WTC11 (cell line): ENCODE measurements around the gene CLSTN2.

ENCODE experiments used
- TCF7 ChIP-seq: sonication (generic); formaldehyde crosslinking; IDR thresholded peaks from 2 replicates; pipeline ENCODE4 v1.8.0; 2022; ENCODE audit warnings: mild to moderate bottlenecking, low read depth, missing genetic modification reagents, moderate library complexity
- TF ChIP-seq, protein P1 (sequence below): fragments of 200-600 bp; IDR thresholded peaks from 2 replicates; pipeline ENCODE4 v1.8.0; 2022; ENCODE audit warnings: antibody characterized with exemption

DNA sequence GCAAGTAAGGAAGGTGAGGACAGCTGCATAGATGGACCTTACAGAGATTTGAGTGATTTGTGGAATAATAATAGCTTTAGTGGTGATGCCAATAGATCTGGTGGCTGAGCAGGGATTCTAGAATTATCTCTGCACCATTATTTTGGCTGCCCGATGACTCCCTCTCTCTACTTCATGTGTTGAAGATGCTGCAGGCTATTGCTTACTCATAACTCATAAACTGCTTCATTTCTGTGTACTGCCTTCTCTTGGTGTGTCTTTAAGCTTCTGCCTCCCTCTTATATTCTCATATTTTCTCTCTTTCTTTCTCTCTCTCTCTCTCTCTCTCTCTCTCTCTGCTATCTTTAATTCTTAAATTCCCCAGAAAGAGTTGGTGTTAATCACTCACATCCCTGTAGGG, 486.9 kb downstream of the CLSTN2 start:
- TF ChIP-seq TCF7 (CRISPR knock-in tag): no peak
- TF ChIP-seq, protein P1, sequence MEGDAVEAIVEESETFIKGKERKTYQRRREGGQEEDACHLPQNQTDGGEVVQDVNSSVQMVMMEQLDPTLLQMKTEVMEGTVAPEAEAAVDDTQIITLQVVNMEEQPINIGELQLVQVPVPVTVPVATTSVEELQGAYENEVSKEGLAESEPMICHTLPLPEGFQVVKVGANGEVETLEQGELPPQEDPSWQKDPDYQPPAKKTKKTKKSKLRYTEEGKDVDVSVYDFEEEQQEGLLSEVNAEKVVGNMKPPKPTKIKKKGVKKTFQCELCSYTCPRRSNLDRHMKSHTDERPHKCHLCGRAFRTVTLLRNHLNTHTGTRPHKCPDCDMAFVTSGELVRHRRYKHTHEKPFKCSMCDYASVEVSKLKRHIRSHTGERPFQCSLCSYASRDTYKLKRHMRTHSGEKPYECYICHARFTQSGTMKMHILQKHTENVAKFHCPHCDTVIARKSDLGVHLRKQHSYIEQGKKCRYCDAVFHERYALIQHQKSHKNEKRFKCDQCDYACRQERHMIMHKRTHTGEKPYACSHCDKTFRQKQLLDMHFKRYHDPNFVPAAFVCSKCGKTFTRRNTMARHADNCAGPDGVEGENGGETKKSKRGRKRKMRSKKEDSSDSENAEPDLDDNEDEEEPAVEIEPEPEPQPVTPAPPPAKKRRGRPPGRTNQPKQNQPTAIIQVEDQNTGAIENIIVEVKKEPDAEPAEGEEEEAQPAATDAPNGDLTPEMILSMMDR: no peak
